Activated gamma-delta T cell (primary cell): Measurements from ENCODE around the gene TAF10.

Experiments
- DNase-seq: peaks from one replicate; lab custom pipeline; 2025; lab: John Stamatoyannopoulos, UW

Gene TAF10

GRCh38 chr11:6625156-6625831, 13.3 kb upstream of the TAF10 start:
- no peak for DNase-seq

GRCh38 chr11:6623391-6624363, 11.7 kb upstream of the TAF10 start:
- DNase-seq = no peak

GRCh38 chr11:6622261-6623171, 10.5 kb upstream of the TAF10 start:
- DNase-seq = no peak

- no peak for DNase-seq
Measured at GRCh38 chr11:6621711-6622211, 9.7 kb upstream of the TAF10 start.

- no peak for DNase-seq
Measured at GRCh38 chr11:6620636-6621035, 8.6 kb upstream of the TAF10 start.

GRCh38 chr11:6619004-6619745, 7.2 kb upstream of the TAF10 start, which contains the start of gene TPP1:
TPP1 (minus strand) TSS chr11:6619422; CDS start chr11:6619400, 22 bp downstream.
- peak; percentile 46 for DNase-seq

GRCh38 chr11:6618117-6619003, 6.3 kb upstream of the TAF10 start:
- no peak for DNase-seq

GRCh38 chr11:6617315-6617781, 5.3 kb upstream of the TAF10 start:
- no peak for DNase-seq

GRCh38 chr11:6616596-6617250, 4.7 kb upstream of the TAF10 start:
- no peak for DNase-seq

GRCh38 chr11:6615882-6616585, 4.0 kb upstream of the TAF10 start:
- DNase-seq = no peak

GRCh38 chr11:6615046-6615445, 3.0 kb upstream of the TAF10 start:
- DNase-seq = no peak

GRCh38 chr11:6614446-6614845, 2.4 kb upstream of the TAF10 start:
- DNase-seq = no peak

- DNase-seq = no peak
Measured at GRCh38 chr11:6613496-6613895, 1.5 kb upstream of the TAF10 start.

GRCh38 chr11:6611963-6612212, 128 bp downstream of the TAF10 start:
- DNase-seq = peak; percentile 45

GRCh38 chr11:6611092-6611962, 689 bp downstream of the TAF10 start:
- DNase-seq = no peak

GRCh38 chr11:6610591-6610990, 1.4 kb downstream of the TAF10 start:
- no peak for DNase-seq

GRCh38 chr11:6609502-6610015, 2.5 kb downstream of the TAF10 start:
- no peak for DNase-seq
